ENCODE measurements around the gene RNF20. TPM values are rescaled to one million over a fixed set of nuclear protein-coding genes. Genes with fewer than 3 reads are reported as not detected.

Gene RNF20
- polyA plus RNA-seq, 2 of the 4 experiments (the other 2 are of a cell fraction): 32.4 to 54.4 TPM

GRCh38 chr9:101572316-101572715 lies 38.7 kb downstream of the RNF20 start (continued):
- no peak for TF ChIP-seq REST (IDR thresholded peaks at IDR 0.05)

- no peak overlapping the region for H3K27ac ChIP-seq
- H3K4me3 ChIP-seq: no peak overlapping the region
- FAIRE-seq (no peak), DNase-seq (ENCODE audit: low read depth in 1 of 2, low spot score in 1 of 2) (no peak), ATAC-seq (no peak)
- TF ChIP-seq CBX2 (IDR thresholded peaks at IDR 0.05; ENCODE audit: borderline replicate concordance, low read depth) (no peak), HES2 (IDR thresholded peaks at IDR 0.05) (no peak), PBX3 (IDR thresholded peaks at IDR 0.05) (no peak), CHD4 (IDR thresholded peaks at IDR 0.05; ENCODE audit: borderline replicate concordance) (no peak), FOSL2 (IDR thresholded peaks at IDR 0.05) (no peak), FOSL2 (CRISPR knock-in tag; IDR thresholded peaks at IDR 0.05) (no peak), POLR2AphosphoS2 (conservative IDR thresholded peaks at IDR 0.05; ENCODE audit: low read length) (no peak), NFE2L2 (conservative IDR thresholded peaks at IDR 0.05; ENCODE audit: low read length) (no peak), ZSCAN20 (CRISPR knock-in tag; IDR thresholded peaks at IDR 0.05) (no peak), ZNF302 (CRISPR knock-in tag; IDR thresholded peaks at IDR 0.05) (no peak), CTCF (IDR thresholded peaks at IDR 0.05) (no peak), MAZ (IDR thresholded peaks at IDR 0.05; ENCODE audit: borderline replicate concordance, low read depth, low read length) (no peak), BCL3 (IDR thresholded peaks at IDR 0.05) (no peak), NR3C1 (IDR thresholded peaks at IDR 0.05) (no peak), ESRRA (IDR thresholded peaks at IDR 0.05; ENCODE audit: borderline replicate concordance, low read length) (no peak), HDAC2 (IDR thresholded peaks at IDR 0.05) (no peak), CHD2 (IDR thresholded peaks at IDR 0.05; ENCODE audit: low read length, partially characterized antibody) (no peak)
- H3K9me3 ChIP-seq: no peaks in the 10 kb centered on the region
- POLR2A ChIA-PET: interaction anchor here (0.6 kb wide), 1 partner anchor 336 kb away, joined by 3 read pairs; no protein-coding TSS in a partner anchor
- CTCF ChIA-PET: interaction anchor here (0.7 to 1.1 kb wide), 4 partner anchors 9 to 187 kb away, joined by 3 read pairs; no protein-coding TSS in a partner anchor
- H3K4me2 ChIP-seq: no peak overlapping the region
- H3K4me1 ChIP-seq: no peaks in the 10 kb centered on the region
Measured at GRCh38 chr9:101574731-101575333, 41.2 kb downstream of the RNF20 start.
